Renal pelvis (tissue), 4 donors: Measurements from ENCODE around the gene PPIP5K2. TPM values are rescaled to one million over a fixed set of nuclear protein-coding genes. Genes with fewer than 3 reads are reported as not detected.

Source experiments
- DNase-seq: peaks from one replicate; pipeline ENCODE4 v3.0.0-alpha.2; 2013
- polyA plus RNA-seq, 3 donors: library from polyadenylated mRNA; unstranded; fragments of 120-200 nt; gene quantifications; one replicate each; pipeline ENCODE4 v1.2.1, GENCODE V29; 2013; ENCODE audit not compliant: insufficient read length in 3 of 3

Gene PPIP5K2
- polyA plus RNA-seq, 3 donors: 70.6 to 91.6 (median 85.6) TPM

GRCh38 chr5:103237778-103238177 lies 117.7 kb downstream of the PPIP5K2 start:
- DNase-seq: no peak

- DNase-seq: no peak
Measured at GRCh38 chr5:103243665-103244064, 123.6 kb downstream of the PPIP5K2 start.

GRCh38 chr5:103244398-103244797 lies 124.3 kb downstream of the PPIP5K2 start:
- DNase-seq: no peak

GRCh38 chr5:103245761-103246160 lies 125.7 kb downstream of the PPIP5K2 start:
- DNase-seq: no peak

- no peak for DNase-seq
Measured at GRCh38 chr5:103247118-103247517, 127.0 kb downstream of the PPIP5K2 start.

GRCh38 chr5:103249068-103249467 lies 129.0 kb downstream of the PPIP5K2 start:
- DNase-seq: no peak

- no peak for DNase-seq
Measured at GRCh38 chr5:103254921-103255320, 134.8 kb downstream of the PPIP5K2 start.

- no peak for DNase-seq
Measured at GRCh38 chr5:103255691-103256090, 135.6 kb downstream of the PPIP5K2 start.

GRCh38 chr5:103256178-103256577 lies 136.1 kb downstream of the PPIP5K2 start:
- no peak for DNase-seq

GRCh38 chr5:103258368-103258956 lies 138.4 kb downstream of the PPIP5K2 start, which contains the start of gene MACIR:
MACIR (plus strand) TSS chr5:103258763; CDS start chr5:103275920, 17,157 bp downstream.
- DNase-seq: peak; percentile 96

GRCh38 chr5:103258957-103259704 lies 139.0 kb downstream of the PPIP5K2 start:
- DNase-seq: peak; percentile 65

GRCh38 chr5:103259705-103260355 lies 139.7 kb downstream of the PPIP5K2 start:
- DNase-seq: peak; percentile 30

- DNase-seq: no peak
Measured at GRCh38 chr5:103260951-103261350, 140.8 kb downstream of the PPIP5K2 start.

Other genes with a start within 250 kb of the PPIP5K2 start
- gene GIN1, start 163 bp upstream of the PPIP5K2 start, polyA plus RNA-seq: 10 to 100 TPM; 10.4 to 14.2 (median 12.0) TPM
- gene MACIR, start 138.5 kb downstream of the PPIP5K2 start, polyA plus RNA-seq: 10 to 100 TPM; 19.9 to 22.5 (median 21.1) TPM